ENCODE data around the gene MPO. TPM values are rescaled to one million over a fixed set of nuclear protein-coding genes. Genes with fewer than 3 reads are reported as not detected.

The MPO gene
- total and polyA plus RNA-seq, 3 experiments from 2014 or later, result not detected

GRCh38 chr17:58289869-58290268, 9.1 kb upstream of the MPO start:
- no peak overlapping the region for H3K27ac Mint-ChIP-seq
- H3K9me3 Mint-ChIP-seq, result peaks cover 0 to 6% (median 2%) of the 10 kb centered on the region in 5 donors
- ChIA-PET POLR2A (no interaction called here), CTCF (no interaction called here)
- Histone ChIP-seq H3K4me1 (ENCODE audit: insufficient read depth, low read length) (no peaks in the 10 kb centered on the region), H3K27ac (ENCODE audit: low read depth, low read length) (no peak overlapping the region), H3K9me3 (ENCODE audit: low read length) (no peaks in the 10 kb centered on the region), H3K4me3 (ENCODE audit: low read length) (no peak overlapping the region), H3K27me3 (ENCODE audit: insufficient read depth, low read length, poor library complexity, severe bottlenecking) (peaks cover 5% of the 10 kb centered on the region), H3K36me3 (ENCODE audit: insufficient read depth, low read length) (no peaks in the 10 kb centered on the region)
- no peak for DNase-seq
- H3K36me3 Mint-ChIP-seq, result no peaks in the 10 kb centered on the region
- H3K4me1 Mint-ChIP-seq, result no peaks in the 10 kb centered on the region
- H3K4me3 Mint-ChIP-seq, result no peak overlapping the region
- H3K27me3 Mint-ChIP-seq, result peaks cover 6 to 38% of the 10 kb centered on the region in 2 donors

GRCh38 chr17:58285422-58285810, 4.7 kb upstream of the MPO start:
- no peak for DNase-seq
- Histone ChIP-seq H3K27ac (ENCODE audit: low read depth, low read length) (no peak overlapping the region), H3K36me3 (ENCODE audit: insufficient read depth, low read length) (no peaks in the 10 kb centered on the region), H3K4me1 (ENCODE audit: insufficient read depth, low read length) (no peaks in the 10 kb centered on the region), H3K27me3 (ENCODE audit: insufficient read depth, low read length, poor library complexity, severe bottlenecking) (peaks cover 4% of the 10 kb centered on the region), H3K9me3 (ENCODE audit: low read length) (no peaks in the 10 kb centered on the region), H3K4me3 (ENCODE audit: low read length) (no peak overlapping the region)
- ChIA-PET POLR2A (no interaction called here), CTCF (no interaction called here)
- H3K27ac Mint-ChIP-seq, result no peak overlapping the region
- no peaks in the 10 kb centered on the region for H3K9me3 Mint-ChIP-seq
- no peaks in the 10 kb centered on the region for H3K36me3 Mint-ChIP-seq
- peaks cover 8 to 39% of the 10 kb centered on the region in 2 donors for H3K27me3 Mint-ChIP-seq
- H3K4me3 Mint-ChIP-seq, result no peak overlapping the region
- H3K4me1 Mint-ChIP-seq, result no peaks in the 10 kb centered on the region

- ChIA-PET POLR2A (no interaction called here), CTCF (no interaction called here)
- Histone ChIP-seq H3K27ac (ENCODE audit: low read depth, low read length) (no peak overlapping the region), H3K27me3 (ENCODE audit: insufficient read depth, low read length, poor library complexity, severe bottlenecking) (no peaks in the 10 kb centered on the region), H3K36me3 (ENCODE audit: insufficient read depth, low read length) (no peaks in the 10 kb centered on the region), H3K9me3 (ENCODE audit: low read length) (no peaks in the 10 kb centered on the region), H3K4me1 (ENCODE audit: insufficient read depth, low read length) (no peaks in the 10 kb centered on the region), H3K4me3 (ENCODE audit: low read length) (no peak overlapping the region)
- no peak overlapping the region for H3K27ac Mint-ChIP-seq
- peaks cover 0 to 2% (median 1%) of the 10 kb centered on the region in 3 donors for H3K4me1 Mint-ChIP-seq
- no peak overlapping the region for H3K4me3 Mint-ChIP-seq
- no peaks in the 10 kb centered on the region for H3K9me3 Mint-ChIP-seq
- H3K36me3 Mint-ChIP-seq, result no peaks in the 10 kb centered on the region
- peaks cover 8 to 38% of the 10 kb centered on the region in 2 donors for H3K27me3 Mint-ChIP-seq
- no peak for DNase-seq
Measured at GRCh38 chr17:58284613-58285421, 4.1 kb upstream of the MPO start.

GRCh38 chr17:58283674-58284612, 3.2 kb upstream of the MPO start:
- no peaks in the 10 kb centered on the region for H3K27me3 ChIP-seq (ENCODE audit: insufficient read depth, low read length, poor library complexity, severe bottlenecking)
- H3K9me3 ChIP-seq (ENCODE audit: low read length), result no peaks in the 10 kb centered on the region
- no peak overlapping the region for H3K4me3 Mint-ChIP-seq

GRCh38 chr17:58282442-58282841, 1.7 kb upstream of the MPO start:
- DNase-seq, result no peak
- no peaks in the 10 kb centered on the region for H3K27me3 ChIP-seq (ENCODE audit: insufficient read depth, low read length, poor library complexity, severe bottlenecking)

More at GRCh38 chr17:58283674-58284612, 3.2 kb upstream of the MPO start:
- ChIA-PET CTCF (no interaction called here), POLR2A (no interaction called here)
- H3K4me1 ChIP-seq (ENCODE audit: insufficient read depth, low read length), result no peaks in the 10 kb centered on the region
- no peak overlapping the region for H3K27ac Mint-ChIP-seq
- no peak for DNase-seq
- H3K4me3 ChIP-seq (ENCODE audit: low read length), result no peak overlapping the region
- no peaks in the 10 kb centered on the region for H3K36me3 ChIP-seq (ENCODE audit: insufficient read depth, low read length)
- no peaks in the 10 kb centered on the region for H3K36me3 Mint-ChIP-seq
- H3K9me3 Mint-ChIP-seq, result no peaks in the 10 kb centered on the region
- no peak overlapping the region for H3K27ac ChIP-seq (ENCODE audit: low read depth, low read length)
- H3K27me3 Mint-ChIP-seq, result peaks cover 6 to 42% of the 10 kb centered on the region in 2 donors
- peaks cover 0 to 5% (median 5%) of the 10 kb centered on the region in 3 donors for H3K4me1 Mint-ChIP-seq

GRCh38 chr17:58281511-58282011, 826 bp upstream of the MPO start:
- no peak for DNase-seq
- Histone ChIP-seq H3K27me3 (ENCODE audit: insufficient read depth, low read length, poor library complexity, severe bottlenecking) (no peaks in the 10 kb centered on the region), H3K4me3 (ENCODE audit: low read length) (no peak overlapping the region), H3K27ac (ENCODE audit: low read depth, low read length) (no peak overlapping the region), H3K36me3 (ENCODE audit: insufficient read depth, low read length) (no peaks in the 10 kb centered on the region), H3K4me1 (ENCODE audit: insufficient read depth, low read length) (no peaks in the 10 kb centered on the region), H3K9me3 (ENCODE audit: low read length) (no peaks in the 10 kb centered on the region)
- no peak overlapping the region for H3K27ac Mint-ChIP-seq
- H3K4me1 Mint-ChIP-seq, result peaks cover 0 to 9% (median 7%) of the 10 kb centered on the region in 3 donors
- no peak overlapping the region for H3K4me3 Mint-ChIP-seq
- peaks cover 12 to 42% of the 10 kb centered on the region in 2 donors for H3K27me3 Mint-ChIP-seq
- H3K36me3 Mint-ChIP-seq, result no peaks in the 10 kb centered on the region
- ChIA-PET POLR2A (no interaction called here), CTCF (no interaction called here)
- H3K9me3 Mint-ChIP-seq, result no peaks in the 10 kb centered on the region

More at GRCh38 chr17:58282442-58282841, 1.7 kb upstream of the MPO start:
- ChIA-PET POLR2A (no interaction called here), CTCF (no interaction called here)
- Histone ChIP-seq H3K4me1 (ENCODE audit: insufficient read depth, low read length) (no peaks in the 10 kb centered on the region), H3K27ac (ENCODE audit: low read depth, low read length) (no peak overlapping the region), H3K4me3 (ENCODE audit: low read length) (no peak overlapping the region), H3K9me3 (ENCODE audit: low read length) (no peaks in the 10 kb centered on the region), H3K36me3 (ENCODE audit: insufficient read depth, low read length) (no peaks in the 10 kb centered on the region)
- peaks cover 12 to 47% of the 10 kb centered on the region in 2 donors for H3K27me3 Mint-ChIP-seq
- H3K4me1 Mint-ChIP-seq, result peaks cover 0 to 9% (median 7%) of the 10 kb centered on the region in 3 donors
- H3K36me3 Mint-ChIP-seq, result no peaks in the 10 kb centered on the region
- H3K27ac Mint-ChIP-seq, result no peak overlapping the region
- no peak overlapping the region for H3K4me3 Mint-ChIP-seq
- no peaks in the 10 kb centered on the region for H3K9me3 Mint-ChIP-seq

GRCh38 chr17:58279736-58280479, 827 bp downstream of the MPO start:
- Histone ChIP-seq H3K27ac (ENCODE audit: low read depth, low read length) (no peak overlapping the region), H3K4me1 (ENCODE audit: insufficient read depth, low read length) (no peaks in the 10 kb centered on the region), H3K4me3 (ENCODE audit: low read length) (no peak overlapping the region), H3K27me3 (ENCODE audit: insufficient read depth, low read length, poor library complexity, severe bottlenecking) (no peaks in the 10 kb centered on the region), H3K36me3 (ENCODE audit: insufficient read depth, low read length) (no peaks in the 10 kb centered on the region), H3K9me3 (ENCODE audit: low read length) (no peaks in the 10 kb centered on the region)
- ChIA-PET POLR2A (no interaction called here), CTCF (interaction anchor here (1.1 kb wide), 1 partner anchor 64 kb away, joined by 3 read pairs; no protein-coding TSS in a partner anchor)
- DNase-seq, result no peak
- Mint-ChIP-seq H3K4me3 (peak overlapping the region in 1 of 7 donors; percentile 32), H3K27me3 (peaks cover 12 to 42% of the 10 kb centered on the region in 2 donors), H3K9me3 (no peaks in the 10 kb centered on the region), H3K27ac (no peak overlapping the region), H3K36me3 (no peaks in the 10 kb centered on the region), H3K4me1 (peaks cover 0 to 9% (median 7%) of the 10 kb centered on the region in 3 donors)

Data from CD8-positive, alpha-beta memory T cell (primary cell).